ELR (cell line): ENCODE results near the gene SPNS2.

Experiments used
- DNase-seq: peaks from one replicate; pipeline ENCODE4 v3.0.0-alpha.2; 2015; ENCODE audit warnings: low read depth

SPNS2 gene

GRCh38 chr17:4520060-4520893, 21.6 kb downstream of the SPNS2 start:
- no peak for DNase-seq

GRCh38 chr17:4520894-4521600, 22.4 kb downstream of the SPNS2 start:
- DNase-seq, result no peak

GRCh38 chr17:4522661-4523060, 24.0 kb downstream of the SPNS2 start:
- DNase-seq, result no peak

GRCh38 chr17:4523946-4524345, 25.3 kb downstream of the SPNS2 start:
- DNase-seq, result no peak

- no peak for DNase-seq
These were observed 27.2 kb downstream of the SPNS2 start for GRCh38 chr17:4525691-4526397.

GRCh38 chr17:4527134-4527533, 28.5 kb downstream of the SPNS2 start:
- DNase-seq, result no peak

- DNase-seq, result no peak
These were observed 29.0 kb downstream of the SPNS2 start for GRCh38 chr17:4527566-4528125.

- no peak for DNase-seq
These were observed 31.0 kb downstream of the SPNS2 start for GRCh38 chr17:4529533-4530152.

- DNase-seq, result no peak
These were observed 32.4 kb downstream of the SPNS2 start for GRCh38 chr17:4530799-4531730.

GRCh38 chr17:4531988-4532736, 33.5 kb downstream of the SPNS2 start:
- DNase-seq, result no peak

- no peak for DNase-seq
These were observed 34.3 kb downstream of the SPNS2 start for GRCh38 chr17:4532860-4533522.

GRCh38 chr17:4533523-4534504, 35.1 kb downstream of the SPNS2 start:
- peak; percentile 21 for DNase-seq

- DNase-seq, result no peak
These were observed 35.8 kb downstream of the SPNS2 start for GRCh38 chr17:4534515-4534914.

GRCh38 chr17:4534928-4535666, 36.4 kb downstream of the SPNS2 start:
- DNase-seq, result no peak

- DNase-seq, result no peak
These were observed 37.1 kb downstream of the SPNS2 start for GRCh38 chr17:4535667-4536258.

GRCh38 chr17:4536259-4536741, 37.6 kb downstream of the SPNS2 start:
- DNase-seq, result no peak
